ENCODE measurements around the gene AGBL4. TPM values are rescaled to one million over a fixed set of nuclear protein-coding genes. Genes with fewer than 3 reads are reported as not detected.

The AGBL4 gene
- total and polyA plus RNA-seq, 9 of the 15 experiments (the other 6 are each of a cell fraction or from before 2014, with no cell fraction given): 0.11 TPM; not detected in 7

- H3K27ac ChIP-seq (ENCODE audit: extremely low read depth, low read depth, low read length): no peak overlapping the region
- H2AFZ ChIP-seq (ENCODE audit: low read depth, low read length): no peak overlapping the region
- H3K79me2 ChIP-seq (ENCODE audit: control insufficient read depth, insufficient read depth, low read length): no peaks in the 10 kb centered on the region
- in situ Hi-C loops (cut with MboI) (no loop called here), intact Hi-C loops (cut with micrococcal nuclease) (no loop called here)
- peaks cover 1% of the 10 kb centered on the region; the same call in 1 of the 2 replicates for H3K9me3 ChIP-seq (replicated peaks; ENCODE audit: control insufficient read depth, insufficient read depth, low read depth, low read length)
- H3K27me3 ChIP-seq (ENCODE audit: control insufficient read depth in 2 of 2, insufficient read depth in 2 of 2, low read length in 2 of 2): no peaks in the 10 kb centered on the region
- H3K4me3 ChIP-seq: no peak overlapping the region
- ChIA-PET POLR2A (no interaction called here), CTCF (ENCODE audit: low intra/inter-chr PET ratio) (no interaction called here)
- no peak overlapping the region for H3K9ac ChIP-seq (ENCODE audit: insufficient read depth in 1 of 2, low read depth in 2 of 2, low read length in 2 of 2)
- no peaks in the 10 kb centered on the region for H3K36me3 ChIP-seq (ENCODE audit: control insufficient read depth, insufficient read depth, low read length)
- DNase-seq (ENCODE audit: extremely low read depth in 1 of 4, low spot score in 3 of 4) (no peak), ATAC-seq (no peak), FAIRE-seq (no peak)
- WGBS (ENCODE audit: insufficient coverage, low coverage, missing lambda C conversion rate): 0% methylated on average over 2 of the region's 2 CpGs
- no peaks in the 10 kb centered on the region for H3K4me1 ChIP-seq (replicated peaks in 1 of 2; ENCODE audit: control insufficient read depth in 2 of 2, insufficient read depth in 2 of 2, low read length in 2 of 2)
- no peak overlapping the region for H3K4me2 ChIP-seq (ENCODE audit: insufficient read depth, low read length)
- TF ChIP-seq NBN (IDR thresholded peaks at IDR 0.05; ENCODE audit: low read depth): no peak
- TF ChIP-seq MLX (CRISPR knock-in tag; conservative IDR thresholded peaks at IDR 0.05): no peak
- no peak for TF ChIP-seq ZNF174 (CRISPR knock-in tag; IDR thresholded peaks at IDR 0.05)
- TF ChIP-seq AFF4 (CRISPR knock-in tag; IDR thresholded peaks at IDR 0.05): no peak
- TF ChIP-seq ATF7 (IDR thresholded peaks at IDR 0.05): no peak
- no peak for TF ChIP-seq RBM15 (IDR thresholded peaks at IDR 0.05; ENCODE audit: insufficient read depth, low read length)
- TF ChIP-seq ZNF263 (CRISPR knock-in tag; IDR thresholded peaks at IDR 0.05; ENCODE audit: borderline replicate concordance): no peak
- no peak for TF ChIP-seq TAL1 (IDR thresholded peaks at IDR 0.05)
- TF ChIP-seq SIRT6 (IDR thresholded peaks at IDR 0.05; ENCODE audit: low read depth, low read length): no peak
- no peak for TF ChIP-seq TSC22D4 (tag; IDR thresholded peaks at IDR 0.05)
- BruUV-seq (replicated peaks): no TSS peak
- H3K9me1 ChIP-seq (ENCODE audit: control insufficient read depth, insufficient read depth, low read length): no peaks in the 10 kb centered on the region
- H4K20me1 ChIP-seq (replicated peaks; ENCODE audit: control insufficient read depth, insufficient read depth, low read length): no peaks in the 10 kb centered on the region
These were observed 575.6 kb downstream of the AGBL4 start for GRCh38 chr1:49448200-49448599.
